ENCODE data around the gene P2RY1.
"Not testable (repeated sequence)": the region's sequence is repeated elsewhere in the genome, so short reads cannot be mapped to it uniquely, and the experiment has no call there.

P2RY1 gene

DNA sequence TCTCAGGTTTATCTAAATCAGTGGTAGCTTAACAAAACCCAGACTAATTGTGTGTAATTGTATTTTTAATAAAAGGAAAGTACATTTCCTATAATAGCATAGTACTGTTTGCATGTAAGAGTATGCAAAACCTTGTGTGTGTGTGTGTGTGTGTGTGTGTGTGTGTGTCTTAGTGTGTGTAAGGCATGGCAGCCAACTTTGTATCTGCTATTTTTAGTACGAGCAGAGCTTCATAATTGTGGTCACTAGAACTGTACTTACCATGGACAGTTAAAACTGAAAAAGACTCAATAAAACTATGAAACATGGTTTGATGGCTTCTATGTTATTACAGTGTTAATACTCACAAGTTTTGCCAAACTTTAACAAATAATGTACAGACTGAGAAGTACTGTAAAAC is 6.2 kb downstream of the P2RY1 start:
- DNase-seq: no peak

DNA sequence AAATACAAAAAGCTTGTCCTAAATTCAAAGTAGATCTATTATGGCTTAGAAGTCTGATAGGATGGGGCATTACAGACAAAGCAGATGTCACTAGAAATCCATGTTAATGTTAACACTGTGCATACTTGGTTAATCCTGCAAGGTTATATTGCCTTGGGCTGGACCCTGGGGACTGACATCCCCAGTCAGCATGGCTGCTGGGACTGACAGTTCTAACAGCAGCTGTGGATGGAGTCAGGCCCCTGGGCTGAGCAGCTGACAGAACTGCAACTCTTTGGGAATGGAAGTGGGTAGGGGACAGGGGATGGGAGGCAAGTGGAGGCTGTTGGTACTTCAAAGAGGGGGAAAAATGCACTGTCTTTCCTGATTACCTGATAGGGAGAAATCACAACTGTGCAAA is 7.5 kb downstream of the P2RY1 start:
- no peak for DNase-seq

DNA sequence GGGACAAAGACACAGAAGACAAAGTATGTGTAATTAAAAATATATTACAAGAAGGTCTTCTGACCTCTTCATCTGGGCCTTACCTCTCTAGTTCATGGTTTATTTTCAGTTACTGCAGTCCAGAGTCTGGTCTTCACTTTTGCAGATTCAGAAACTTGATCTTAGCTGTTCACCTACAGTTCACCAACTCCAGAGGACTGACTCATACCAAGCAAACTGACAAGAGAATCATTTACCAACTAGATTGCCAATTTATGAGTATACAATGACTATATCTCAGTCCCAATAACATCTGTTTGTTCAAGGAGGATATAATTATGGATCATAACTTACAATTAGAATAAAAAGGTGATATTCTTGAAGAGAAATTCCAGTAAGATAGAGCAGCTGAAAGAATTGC is 9.0 kb downstream of the P2RY1 start:
- DNase-seq: no peak

DNA sequence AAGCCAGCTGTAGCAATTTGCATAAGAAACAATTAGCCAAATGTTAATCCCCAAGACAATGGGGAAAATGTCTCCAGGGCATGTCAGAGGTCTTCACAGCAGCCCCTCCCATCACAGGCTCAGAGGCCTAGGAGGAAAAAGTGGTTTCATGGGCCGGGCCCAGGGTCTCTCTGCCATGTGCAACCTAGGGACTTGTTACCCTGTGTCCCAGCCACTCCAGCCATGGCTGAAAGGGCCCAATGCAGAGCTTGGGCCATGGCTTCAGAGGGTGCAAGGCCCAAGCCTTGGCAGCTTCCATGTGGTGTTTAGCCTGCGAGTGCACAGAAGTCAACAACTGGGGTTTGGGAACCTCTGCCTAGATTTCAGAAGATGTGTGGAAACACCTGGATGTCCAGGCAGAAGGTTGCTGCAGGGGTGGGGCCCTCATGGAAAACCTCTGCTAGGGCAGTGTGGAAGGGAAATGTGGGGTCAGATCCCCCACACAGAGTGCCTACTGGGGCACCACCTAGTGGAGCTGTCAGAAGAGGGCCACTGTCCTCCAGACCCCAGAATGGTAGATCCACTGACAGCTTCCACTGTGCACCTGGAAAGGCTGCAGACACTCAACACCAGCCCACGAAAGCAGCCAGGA is 11.8 kb downstream of the P2RY1 start:
- DNase-seq: not testable (repeated sequence)

DNA sequence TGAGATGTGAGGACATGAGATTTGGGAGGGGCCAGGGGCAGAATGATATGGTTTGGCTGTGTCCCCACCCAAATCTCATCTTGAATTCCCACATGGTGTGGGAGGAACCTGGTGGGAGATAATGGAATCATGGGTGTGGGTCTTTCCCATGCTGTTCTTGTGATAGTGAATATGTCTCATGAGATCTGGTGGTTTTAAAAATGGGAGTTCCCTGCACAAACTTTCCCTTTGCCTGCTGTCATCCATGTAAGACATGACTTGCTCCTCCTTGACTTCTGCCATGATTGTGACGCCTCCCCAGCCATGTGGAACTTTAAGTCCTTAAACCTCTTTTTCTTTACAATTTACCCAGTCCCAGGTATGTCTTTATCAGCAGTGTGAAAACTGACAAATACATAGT is 12.7 kb downstream of the P2RY1 start:
- not testable (repeated sequence) for DNase-seq

DNA sequence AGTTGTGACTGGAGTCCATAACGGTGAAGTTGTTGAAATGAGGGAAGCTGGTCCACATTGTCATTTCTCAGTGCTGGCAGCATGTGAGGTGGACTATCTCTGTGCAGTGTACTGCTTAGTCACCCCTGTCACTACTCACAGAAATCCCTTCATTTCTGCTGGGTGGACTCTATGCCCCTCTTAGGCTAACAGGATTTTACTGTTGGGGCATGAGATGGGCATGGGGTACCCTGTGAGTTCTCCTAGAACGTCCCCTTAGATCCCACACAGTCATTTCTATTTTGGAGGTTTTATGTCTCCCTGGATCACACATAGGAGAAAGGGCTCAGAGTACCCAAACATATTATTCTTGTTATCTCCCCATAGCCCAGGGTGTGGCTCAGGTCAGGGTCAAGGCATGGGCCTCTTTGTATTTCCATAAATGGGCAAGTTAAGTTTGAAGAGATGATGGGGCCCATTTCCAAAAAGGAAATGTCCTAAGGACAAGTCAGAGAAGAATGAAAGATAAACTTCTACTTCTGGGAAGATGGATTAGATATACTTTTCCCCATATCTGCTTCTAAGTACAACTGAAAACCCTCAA is 15.2 kb downstream of the P2RY1 start:
- DNase-seq: no peak

DNA sequence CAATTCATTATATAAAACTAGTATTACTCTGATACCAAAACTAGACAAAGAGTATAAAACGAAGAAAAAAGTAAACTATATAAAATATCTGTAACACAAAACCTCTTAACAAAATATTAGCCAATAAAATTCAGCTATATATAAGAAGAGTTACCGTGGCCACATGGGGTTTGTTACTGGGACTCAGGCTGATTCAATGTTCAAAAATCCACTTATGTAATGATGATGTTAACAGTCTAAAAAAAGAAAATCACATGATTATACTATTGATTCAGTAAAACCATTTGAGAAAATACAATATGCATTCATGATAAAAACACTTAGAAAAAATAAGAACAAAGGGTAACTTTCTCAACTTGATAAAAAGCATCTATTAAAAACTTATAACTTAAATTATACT is 18.3 kb downstream of the P2RY1 start:
- no peak for DNase-seq

DNA sequence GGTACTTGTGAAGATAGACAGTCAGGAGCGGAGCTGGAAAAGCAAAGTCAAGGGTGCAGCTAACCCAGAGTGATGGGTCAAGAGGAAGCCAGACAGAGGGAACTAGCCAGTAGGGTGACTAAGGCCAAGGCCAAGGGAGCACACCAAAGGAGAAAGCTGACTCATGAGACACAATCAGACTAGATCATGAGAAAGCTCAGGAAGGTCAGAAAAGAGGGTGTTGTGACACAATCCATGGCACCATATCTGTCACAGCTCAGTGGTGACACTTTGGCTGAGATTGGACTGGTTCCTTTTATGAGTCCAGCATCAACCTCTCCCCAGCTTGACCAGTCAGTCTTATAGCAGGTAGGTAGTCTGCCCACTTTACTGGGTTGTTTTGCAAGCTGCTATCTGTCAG is 22.2 kb downstream of the P2RY1 start:
- no peak for DNase-seq

DNA sequence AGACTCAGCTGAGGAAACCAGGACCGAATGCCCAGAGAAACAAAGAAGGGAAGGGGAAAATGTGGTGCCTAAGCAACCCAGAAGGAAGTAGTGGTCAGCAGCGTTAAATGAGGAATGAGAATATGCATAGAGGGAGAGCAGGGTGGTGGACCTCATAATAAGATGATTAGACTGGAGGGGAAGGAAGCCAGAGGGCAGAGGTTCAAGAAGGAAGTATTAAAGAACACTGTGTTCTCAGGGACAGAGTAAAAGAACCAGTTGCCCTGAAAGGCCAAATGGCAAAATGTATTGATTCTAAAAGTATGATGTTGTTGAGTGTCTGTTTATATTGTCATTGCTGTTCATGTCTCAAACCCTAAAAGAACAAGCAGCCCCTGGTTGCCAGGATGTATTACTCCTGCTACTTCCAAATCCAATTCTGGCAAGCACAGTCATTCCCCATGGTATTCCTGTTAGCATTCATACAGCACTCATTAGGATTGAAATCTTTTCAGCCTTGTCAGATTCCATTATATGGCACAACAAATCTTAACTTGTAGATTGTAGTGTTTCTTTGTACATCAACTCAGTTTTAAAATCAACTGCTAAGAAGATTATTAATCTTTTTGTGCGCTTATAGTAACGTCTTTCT is 23.4 kb downstream of the P2RY1 start:
- no peak for DNase-seq

DNA sequence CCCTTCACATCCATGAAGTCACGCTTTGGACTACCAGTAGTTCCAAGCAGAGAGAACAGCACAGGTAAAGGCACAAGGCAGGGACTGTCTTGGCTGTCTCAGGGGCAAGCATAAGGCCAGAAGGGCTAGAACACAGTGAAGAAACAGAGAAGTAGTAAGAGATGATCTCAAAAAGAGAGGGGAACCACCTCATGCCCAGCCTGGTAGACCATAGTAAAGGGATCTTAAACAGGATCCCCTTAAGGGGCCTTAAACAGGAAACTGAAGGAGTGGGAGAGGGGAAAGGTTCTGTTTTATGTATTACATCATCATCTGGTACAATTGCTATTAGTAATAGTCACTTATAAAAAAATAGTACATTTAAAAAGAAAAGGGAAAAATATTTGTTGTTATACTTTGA is 25.8 kb downstream of the P2RY1 start:
- no peak for DNase-seq

DNA sequence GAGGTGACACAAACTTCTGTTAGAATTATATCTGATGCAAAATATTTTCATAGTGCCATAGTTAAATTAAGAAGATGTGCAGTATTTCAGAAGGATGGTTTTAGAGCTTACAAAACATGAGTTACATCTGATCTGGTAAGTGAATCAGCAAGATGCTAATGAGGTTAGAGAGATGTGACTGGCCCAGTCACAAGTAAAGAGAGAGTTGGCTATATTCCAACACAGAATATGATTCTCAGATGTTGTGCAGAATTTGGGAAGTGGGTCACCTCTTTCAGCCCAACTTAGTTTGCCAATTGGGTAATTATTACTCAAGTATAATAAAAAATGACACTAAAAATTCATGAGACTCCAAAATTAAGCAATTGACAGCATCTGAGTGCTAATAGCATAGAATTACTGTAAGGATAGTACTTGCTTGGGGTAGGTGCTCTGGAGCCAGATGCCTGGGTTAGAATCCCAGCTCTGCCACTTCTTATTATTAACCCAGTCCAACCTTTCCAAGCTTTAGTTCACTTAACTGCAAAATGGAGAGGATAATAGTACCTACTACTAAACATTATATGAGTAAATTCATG is 30.8 kb downstream of the P2RY1 start:
- DNase-seq: no peak

DNA sequence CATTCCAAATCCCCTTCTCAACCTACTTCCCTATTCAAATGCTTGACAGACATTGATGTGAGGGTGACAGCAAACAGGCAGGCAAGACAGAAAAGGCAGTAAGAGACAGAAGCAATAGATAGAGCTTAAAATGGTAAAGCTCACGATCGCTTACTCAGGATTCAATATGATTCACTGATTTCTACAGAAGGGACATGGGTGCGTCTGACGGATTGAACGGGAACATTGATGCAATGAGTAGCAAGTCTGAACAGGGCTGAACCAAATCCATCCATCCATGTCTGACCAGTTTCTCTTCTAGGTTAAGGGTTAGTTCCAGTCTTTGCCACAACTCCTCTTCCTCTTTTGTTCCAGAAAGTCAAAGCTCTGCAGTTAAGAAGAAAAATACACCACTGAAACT is 35.1 kb downstream of the P2RY1 start:
- DNase-seq: no peak

DNA sequence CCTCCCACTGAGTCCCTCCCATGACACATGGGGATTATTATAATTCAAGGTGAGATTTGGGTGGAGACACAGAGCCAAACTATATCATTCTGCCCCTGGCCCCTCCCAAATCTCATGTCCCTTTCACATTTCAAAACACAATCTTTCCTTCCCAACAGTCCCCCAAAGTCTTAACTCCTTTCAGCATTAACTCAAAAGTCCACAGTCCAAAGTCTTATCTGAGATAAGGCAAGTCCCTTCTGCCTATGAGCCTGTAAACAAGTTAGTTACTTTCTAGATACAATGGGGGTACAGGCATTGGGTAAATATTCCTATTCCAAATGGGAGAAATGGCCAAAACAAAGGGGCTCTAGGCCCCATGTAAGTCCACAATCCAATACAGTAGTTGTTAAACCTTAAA is 38.4 kb downstream of the P2RY1 start:
- DNase-seq: not testable (repeated sequence)

DNA sequence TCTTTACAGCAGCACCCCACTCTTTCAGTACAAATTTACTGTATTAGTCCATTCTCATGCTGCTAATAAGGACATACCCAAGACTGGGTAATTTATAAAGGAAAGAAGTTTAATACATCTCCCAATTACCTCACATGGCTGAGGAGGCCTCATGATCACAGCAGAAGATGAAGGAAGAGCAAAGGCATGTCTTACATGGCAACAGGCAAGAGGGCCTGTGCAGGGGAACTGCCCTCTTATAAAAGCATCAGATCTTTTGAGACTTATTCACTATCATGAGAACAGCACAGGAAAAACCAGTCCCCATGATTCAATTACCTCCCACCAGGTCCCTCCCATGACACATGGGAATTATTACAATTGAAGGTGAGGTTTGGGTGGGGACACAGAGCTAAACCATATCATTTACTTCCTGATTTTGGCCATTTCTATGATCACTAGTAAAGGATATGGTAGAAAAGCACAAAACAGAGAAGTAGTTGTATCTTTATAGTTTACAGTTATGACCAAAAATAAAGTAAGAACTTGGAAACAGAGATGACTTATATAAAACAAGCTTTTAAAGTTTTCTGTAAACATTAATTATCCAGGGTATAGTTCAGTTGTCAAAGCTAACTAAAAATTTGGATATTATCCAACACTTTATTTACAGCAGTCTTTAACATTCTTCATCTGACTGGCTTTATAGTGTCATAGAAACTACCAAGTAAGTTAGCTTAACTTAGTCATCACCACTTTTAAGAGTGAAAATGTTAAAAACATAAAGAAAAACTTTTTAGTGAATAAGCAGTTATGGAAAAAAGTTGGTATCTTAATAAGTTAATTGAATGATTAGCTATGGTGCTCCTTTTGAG is 40.2 kb downstream of the P2RY1 start:
- no peak for DNase-seq

DNA sequence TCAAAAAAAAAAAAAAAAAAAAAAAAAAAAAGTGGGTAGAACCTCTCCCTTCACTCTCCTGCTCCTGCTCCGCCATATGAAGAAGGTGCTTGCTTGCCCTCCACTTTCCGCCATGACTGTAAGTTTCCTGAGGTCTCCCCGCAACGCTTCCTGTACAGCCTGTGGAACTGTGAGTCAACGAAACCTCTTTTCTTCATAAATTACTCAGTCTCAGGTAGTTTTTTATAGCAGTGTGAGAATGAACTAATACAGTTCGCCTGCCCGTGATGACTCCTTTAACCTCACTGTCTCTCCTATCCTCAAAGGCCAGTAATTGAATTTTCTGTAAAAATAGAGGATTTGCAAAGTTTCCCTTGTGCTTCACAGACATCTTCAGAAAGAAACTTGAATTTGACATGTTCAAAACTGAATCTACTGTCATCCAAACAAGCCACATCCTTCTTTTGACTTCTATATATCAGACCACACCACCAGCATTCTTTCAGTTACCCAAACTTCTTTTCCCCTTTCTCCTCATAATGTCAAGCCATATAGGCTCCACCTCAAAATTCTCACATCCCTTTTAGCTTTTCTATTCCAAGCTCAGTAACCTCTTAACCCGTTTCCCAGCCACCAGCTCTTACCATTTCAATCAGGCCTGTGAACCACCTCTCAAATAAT is 44.3 kb downstream of the P2RY1 start:
- DNase-seq: no peak

DNA sequence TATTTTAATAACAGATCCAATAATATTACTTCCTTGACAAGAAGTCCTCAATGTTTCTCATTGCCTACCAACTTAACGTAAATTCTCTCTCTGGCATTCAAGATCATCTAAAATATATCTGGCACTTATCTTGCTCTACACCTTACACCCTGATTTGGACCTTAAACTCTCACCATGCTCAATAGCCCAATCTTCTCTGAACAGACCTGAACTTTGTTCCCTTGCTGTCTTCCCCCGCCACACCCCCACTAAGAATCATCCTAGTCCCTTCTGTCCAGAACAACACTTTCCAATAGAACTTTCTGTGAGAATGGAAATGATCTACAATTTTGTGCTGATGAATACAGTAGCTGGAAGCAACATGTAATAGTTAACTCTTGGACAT is 44.9 kb downstream of the P2RY1 start:
- no peak for DNase-seq

DNA sequence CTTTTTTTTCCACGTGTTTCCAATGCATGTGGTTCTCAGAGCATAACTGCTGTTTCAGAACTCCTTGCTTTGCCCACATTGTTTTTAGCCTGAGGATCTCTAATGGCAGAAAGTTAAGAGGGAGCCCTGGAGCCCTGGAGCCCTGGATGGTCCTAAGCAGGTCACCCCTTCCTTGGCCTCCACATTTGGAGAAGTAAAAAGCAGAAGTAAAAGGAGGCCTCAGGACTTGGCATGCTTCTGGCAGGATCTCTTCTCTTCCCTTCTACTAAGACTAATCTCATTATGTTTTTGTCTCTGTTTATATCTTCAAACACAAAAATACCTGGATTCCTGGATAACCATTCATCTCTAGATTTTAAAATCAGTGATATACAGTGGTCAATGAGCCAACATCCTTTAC is 50.1 kb downstream of the P2RY1 start:
- DNase-seq: no peak
